ENCODE data around the gene SNTG2.

GRCh38 chr2:1014802-1015201 is 64.2 kb downstream of the SNTG2 start:
- no peak for TF ChIP-seq ZMYM3 (CRISPR knock-in tag; IDR thresholded peaks at IDR 0.05)
- TF ChIP-seq FOXO1 (CRISPR knock-in tag; IDR thresholded peaks at IDR 0.05), result no peak
